HG03342 (cell line): ENCODE data around the gene NME1.
"Not testable (repeated sequence)": the region's sequence is repeated elsewhere in the genome, so short reads cannot be mapped to it uniquely, and the experiment has no call there.

Source experiments
- ATAC-seq: cut with Tn5 transposase; IDR thresholded peaks from one replicate; pipeline ENCODE4 v1.9.1; 2021; ENCODE audit warnings: mild to moderate bottlenecking, moderate library complexity; ENCODE audit not compliant: unreplicated experiment

Gene NME1

GRCh38 chr17:51144266-51145022, 8.9 kb upstream of the NME1 start:
- ATAC-seq = no peak

- ATAC-seq = no peak
Observed at GRCh38 chr17:51147650-51148049, 5.7 kb upstream of the NME1 start.

GRCh38 chr17:51149163-51149562, 4.2 kb upstream of the NME1 start:
- no peak for ATAC-seq

GRCh38 chr17:51150932-51151331, 2.4 kb upstream of the NME1 start:
- ATAC-seq = no peak

GRCh38 chr17:51152766-51153209, 571 bp upstream of the NME1 start:
- ATAC-seq = no peak

GRCh38 chr17:51154176-51154575, 817 bp downstream of the NME1 start:
- no peak for ATAC-seq

- ATAC-seq = no peak
Observed at GRCh38 chr17:51155416-51155815, 2.1 kb downstream of the NME1 start.

GRCh38 chr17:51159604-51160003, 6.2 kb downstream of the NME1 start:
- no peak for ATAC-seq

- ATAC-seq = no peak
Observed at GRCh38 chr17:51161541-51161940, 8.2 kb downstream of the NME1 start.

GRCh38 chr17:51164911-51165679, 11.7 kb downstream of the NME1 start:
- no peak for ATAC-seq

- peak; percentile 19 for ATAC-seq
Observed at GRCh38 chr17:51165680-51166197, 12.4 kb downstream of the NME1 start.

GRCh38 chr17:51166198-51166986, 13.0 kb downstream of the NME1 start, which contains the start of gene NME2:
Gene NME2, plus strand, starts transcription at chr17:51166411. Its CDS starts 420 bp downstream, at chr17:51166831.
- ATAC-seq = peak; percentile 77

GRCh38 chr17:51166987-51167931, 13.9 kb downstream of the NME1 start:
- peak; percentile 45 for ATAC-seq

- ATAC-seq = no peak
Observed at GRCh38 chr17:51169340-51169739, 16.0 kb downstream of the NME1 start.

GRCh38 chr17:51170736-51171135, 17.4 kb downstream of the NME1 start:
- no peak for ATAC-seq

- ATAC-seq = not testable (repeated sequence)
Observed at GRCh38 chr17:51172030-51172429, 18.7 kb downstream of the NME1 start.

- no peak for ATAC-seq
Observed at GRCh38 chr17:51180486-51180885, 27.1 kb downstream of the NME1 start.

GRCh38 chr17:51184124-51184523, 30.8 kb downstream of the NME1 start:
- no peak for ATAC-seq

GRCh38 chr17:51185763-51186332, 32.5 kb downstream of the NME1 start:
- ATAC-seq = no peak
